GM21526 (cell line): ENCODE data around the gene PKLR.
A peak's percentile ranks its signal among the peaks of the same experiment; 100 is the strongest.
"Not testable (repeated sequence)": the region's sequence is repeated elsewhere in the genome, so short reads cannot be mapped to it uniquely, and the experiment has no call there.

ENCODE experiments used
- ATAC-seq: cut with Tn5 transposase; IDR thresholded peaks from one replicate; pipeline ENCODE4 v1.9.1; 2021; ENCODE audit warnings: moderate library complexity; ENCODE audit not compliant: unreplicated experiment, low FRiP score

PKLR gene

GRCh38 chr1:155301342-155301841 lies at the start of gene PKLR:
Gene PKLR (minus strand): TSS chr1:155301438. CDS start chr1:155301395, 43 bp downstream.
- ATAC-seq = no peak

- ATAC-seq = no peak
These were observed 41.6 kb upstream of the PKLR start for GRCh38 chr1:155342842-155343241.

- no peak for ATAC-seq
These were observed 38.4 kb upstream of the PKLR start for GRCh38 chr1:155339515-155340097.

GRCh38 chr1:155334962-155335361 lies 33.7 kb upstream of the PKLR start:
- no peak for ATAC-seq

GRCh38 chr1:155329980-155330598 lies 28.9 kb upstream of the PKLR start:
- ATAC-seq = no peak

GRCh38 chr1:155328856-155329255 lies 27.6 kb upstream of the PKLR start:
- ATAC-seq = not testable (repeated sequence)

- no peak for ATAC-seq
These were observed 26.7 kb upstream of the PKLR start for GRCh38 chr1:155327981-155328380.

- no peak for ATAC-seq
These were observed 25.4 kb upstream of the PKLR start for GRCh38 chr1:155326631-155327037.

- no peak for ATAC-seq
These were observed 24.8 kb upstream of the PKLR start for GRCh38 chr1:155326020-155326526.

- no peak for ATAC-seq
These were observed 24.3 kb upstream of the PKLR start for GRCh38 chr1:155325603-155325893.

- no peak for ATAC-seq
These were observed 23.7 kb upstream of the PKLR start for GRCh38 chr1:155324717-155325602.

GRCh38 chr1:155324037-155324716 lies 22.9 kb upstream of the PKLR start:
- ATAC-seq = peak; percentile 51

- peak; percentile 32 for ATAC-seq
These were observed 22.4 kb upstream of the PKLR start for GRCh38 chr1:155323729-155324036.

- ATAC-seq = peak; percentile 37
These were observed 21.9 kb upstream of the PKLR start for GRCh38 chr1:155322953-155323728.

GRCh38 chr1:155322571-155322952 lies 21.3 kb upstream of the PKLR start:
- ATAC-seq = no peak

- no peak for ATAC-seq
These were observed 20.6 kb upstream of the PKLR start for GRCh38 chr1:155321639-155322503.

- no peak for ATAC-seq
These were observed 19.7 kb upstream of the PKLR start, which contains the start of gene RUSC1 for GRCh38 chr1:155320661-155321617. Gene RUSC1 (plus strand): TSS chr1:155320894. CDS start chr1:155321774, 880 bp downstream.

- no peak for ATAC-seq
These were observed 19.0 kb upstream of the PKLR start for GRCh38 chr1:155320252-155320651.
